OCI-LY1 (cell line): ENCODE data around the gene IAH1.

ENCODE experiments used
- CTCF ChIP-seq: fragments of 200-600 bp; sonication (generic), shearing (Covaris generic); IDR thresholded peaks from 2 replicates; pipeline ENCODE4 v1.5.1; 2017; ENCODE audit warnings: mild to moderate bottlenecking, antibody characterized with exemption, low read length, moderate library complexity, mixed read lengths
- EZH2 ChIP-seq: fragments of 200-600 bp; sonication (generic), shearing (Covaris generic); IDR thresholded peaks from 2 replicates; pipeline ENCODE4 v1.8.0; 2017; ENCODE audit warnings: borderline replicate concordance, mixed run types, mild to moderate bottlenecking, antibody characterized with exemption, low read length, moderate library complexity, mixed read lengths

GRCh38 chr2:9471206-9471605 is 3.1 kb upstream of the IAH1 start:
- TF ChIP-seq CTCF (no peak), EZH2 (no peak)
